SK-N-SH (cell line): ENCODE data around the gene MED22. TPM values are rescaled to one million over a fixed set of nuclear protein-coding genes. Genes with fewer than 3 reads are reported as not detected.
A peak's percentile ranks its signal among the peaks of the same experiment; 100 is the strongest.
"Not testable (repeated sequence)": the region's sequence is repeated elsewhere in the genome, so short reads cannot be mapped to it uniquely, and the experiment has no call there.

ENCODE experiments used
- CTCF ChIA-PET: fragments of 300-600, 350-600 bp; formaldehyde crosslinking; extraction: SDS; loops from one replicate; lab custom pipeline; 2021; lab: Yijun Ruan, JAX
- POLR2A ChIA-PET: fragments of 350-600 bp; sonication (Branson Sonifier 250); formaldehyde crosslinking; extraction: SDS; loops from one replicate; lab custom pipeline; 2020; ENCODE audit warnings: antibody characterized with exemption, inconsistent platforms; lab: Yijun Ruan, JAX
- DNase-seq: peaks from one replicate; pipeline ENCODE4 v3.0.0; 2012
- H2AFZ ChIP-seq: fragments of 200-600 bp; sonication (generic); 2 replicates; pipeline ENCODE4 v1.8.1; 2016; ENCODE audit warnings: antibody characterized with exemption, mild to moderate bottlenecking, low read depth
- H3F3A ChIP-seq: fragments of 200-600 bp; sonication (generic); replicated peaks from 2 replicates; pipeline ENCODE3; 2016; ENCODE audit warnings: antibody characterized with exemption, mild to moderate bottlenecking; ENCODE audit not compliant: insufficient read depth
- H3K27ac ChIP-seq, 2 experiments: fragments of 200-500 bp in 1 of 2; fragments of 200-600 bp in 1 of 2; sonication (Bioruptor generic) in 1 of 2; sonication (generic), shearing (Covaris generic) in 1 of 2; 2 replicates each; pipeline versions ENCODE4 v1.5.1 to v1.6.1; 2014 to 2016; ENCODE audit warnings: low read depth in 2 of 2, inconsistent platforms in 1 of 2, low read length in 1 of 2, mild to moderate bottlenecking in 1 of 2, mixed read lengths in 1 of 2
- H3K27me3 ChIP-seq: fragments of 200-600 bp; sonication (generic), shearing (Covaris generic); 2 replicates; pipeline ENCODE4 v1.6.1; 2016; ENCODE audit warnings: mixed run types; ENCODE audit not compliant: insufficient read depth
- H3K36me3 ChIP-seq, 2 experiments: fragments of 200-500 bp in 1 of 2; fragments of 200-600 bp in 1 of 2; sonication (Bioruptor generic) in 1 of 2; sonication (generic) in 1 of 2; replicated peaks in 1 of 2; 2 replicates each; pipeline versions ENCODE3 to v1.5.1; 2014 to 2016; ENCODE audit warnings: low read length in 1 of 2, mild to moderate bottlenecking in 1 of 2; ENCODE audit not compliant: insufficient read depth in 2 of 2, control insufficient read depth in 1 of 2
- H3K4me1 ChIP-seq, 2 experiments: fragments of 200-500 bp in 1 of 2; fragments of 200-600 bp in 1 of 2; sonication (Bioruptor generic) in 1 of 2; sonication (generic), shearing (Covaris generic) in 1 of 2; 2 replicates each; pipeline versions ENCODE4 v1.5.1 to v1.6.1; 2014 to 2016; ENCODE audit warnings: low read depth in 1 of 2, low read length in 1 of 2, mixed run types in 1 of 2; ENCODE audit not compliant: insufficient read depth in 2 of 2, control insufficient read depth in 1 of 2
- H3K4me2 ChIP-seq: fragments of 200-600 bp; sonication (generic), shearing (Covaris generic); 2 replicates; pipeline ENCODE4 v1.6.1; 2017; ENCODE audit warnings: mixed run types
- H3K4me3 ChIP-seq, 2 experiments: fragments of 200-500 bp in 1 of 2; fragments of 200-600 bp in 1 of 2; sonication (Bioruptor generic) in 1 of 2; sonication (generic), shearing (Covaris generic) in 1 of 2; 2 replicates each; pipeline versions ENCODE4 v1.5.1 to v1.8.1; 2014 to 2016; ENCODE audit warnings: low read depth in 2 of 2, inconsistent platforms in 1 of 2, low read length in 1 of 2, mild to moderate bottlenecking in 1 of 2, mixed read lengths in 1 of 2, moderate library complexity in 1 of 2
- H3K79me2 ChIP-seq: fragments of 200-600 bp; sonication (generic); 2 replicates; pipeline ENCODE4 v1.8.1; 2017; ENCODE audit warnings: mild to moderate bottlenecking; ENCODE audit not compliant: insufficient read depth
- H3K9ac ChIP-seq: fragments of 200-600 bp; sonication (generic); 2 replicates; pipeline ENCODE4 v1.6.1; 2017; ENCODE audit warnings: mixed run types
- H3K9me2 ChIP-seq: fragments of 200-600 bp; sonication (generic); 2 replicates; pipeline ENCODE4 v1.6.1; 2017; ENCODE audit warnings: mixed run types
- H3K9me3 ChIP-seq: fragments of 200-600 bp; sonication (generic); 2 replicates; pipeline ENCODE4 v1.6.1; 2017; ENCODE audit warnings: mixed run types, mild to moderate bottlenecking, moderate library complexity
- H4K20me1 ChIP-seq: fragments of 200-600 bp; sonication (generic); 2 replicates; pipeline ENCODE4 v1.6.1; 2017; ENCODE audit warnings: mild to moderate bottlenecking, mixed run types; ENCODE audit not compliant: insufficient read depth
- EP300 ChIP-seq, 2 experiments: IDR thresholded peaks; 2 replicates each; pipeline versions ENCODE4 v1.4.0 to v1.6.1; 2012; ENCODE audit warnings: borderline replicate concordance in 1 of 2, low read depth in 1 of 2, low read length in 1 of 2
- POLR2AphosphoS5 ChIP-seq: IDR thresholded peaks from 2 replicates; pipeline ENCODE4 v1.6.1; 2012; ENCODE audit warnings: low read depth, low read length
- RAD21 ChIP-seq: IDR thresholded peaks from 2 replicates; pipeline ENCODE4 v1.6.1; 2012; ENCODE audit warnings: mild to moderate bottlenecking, low read length
- RCOR1 ChIP-seq: fragments of 150-350 bp; IDR thresholded peaks from 2 replicates; pipeline ENCODE4 v1.6.1; 2017; ENCODE audit warnings: antibody characterized with exemption, low read length
- RXRA ChIP-seq: IDR thresholded peaks from 2 replicates; pipeline ENCODE4 v1.4.0; 2012; ENCODE audit warnings: low read depth, mild to moderate bottlenecking, borderline replicate concordance
- SMC3 ChIP-seq: IDR thresholded peaks from 2 replicates; pipeline ENCODE4 v1.6.1; 2012; ENCODE audit warnings: low read depth, low read length, improper control_type of control experiment
- TCF12 ChIP-seq: IDR thresholded peaks from 2 replicates; pipeline ENCODE4 v1.4.0; 2012
- WGBS: methylation state at CpG from one replicate; pipeline ENCODE4 v1.1.6; 2017; ENCODE audit warnings: low lambda C conversion rate; 5-methylcytosine and 5-hydroxymethylcytosine counted together
- polyA plus RNA-seq, 3 experiments: library from polyadenylated mRNA; depleted of rRNA; stranded (reverse); fragments of >200 nt; gene quantifications; 2 replicates each; pipeline ENCODE4 v1.2.3, GENCODE V29; 2012
- TF ChIP-seq, protein P1 (sequence below): fragments of 200-600 bp; sonication (generic); IDR thresholded peaks from 2 replicates; pipeline ENCODE4 v1.6.1; 2017; ENCODE audit warnings: antibody characterized with exemption, mild to moderate bottlenecking, moderate library complexity
- TF ChIP-seq, protein P2 (sequence below): IDR thresholded peaks from 2 replicates; pipeline ENCODE4 v1.4.0; 2012; ENCODE audit warnings: low read depth, borderline replicate concordance
- TF ChIP-seq, protein P3 (sequence below): IDR thresholded peaks from 2 replicates; pipeline ENCODE4 v1.4.0; 2012; ENCODE audit warnings: low read depth, borderline replicate concordance

The MED22 gene
- polyA plus RNA-seq, 1 of the 3 experiments (the other 2 are of a cell fraction): 27.9 TPM

DNA sequence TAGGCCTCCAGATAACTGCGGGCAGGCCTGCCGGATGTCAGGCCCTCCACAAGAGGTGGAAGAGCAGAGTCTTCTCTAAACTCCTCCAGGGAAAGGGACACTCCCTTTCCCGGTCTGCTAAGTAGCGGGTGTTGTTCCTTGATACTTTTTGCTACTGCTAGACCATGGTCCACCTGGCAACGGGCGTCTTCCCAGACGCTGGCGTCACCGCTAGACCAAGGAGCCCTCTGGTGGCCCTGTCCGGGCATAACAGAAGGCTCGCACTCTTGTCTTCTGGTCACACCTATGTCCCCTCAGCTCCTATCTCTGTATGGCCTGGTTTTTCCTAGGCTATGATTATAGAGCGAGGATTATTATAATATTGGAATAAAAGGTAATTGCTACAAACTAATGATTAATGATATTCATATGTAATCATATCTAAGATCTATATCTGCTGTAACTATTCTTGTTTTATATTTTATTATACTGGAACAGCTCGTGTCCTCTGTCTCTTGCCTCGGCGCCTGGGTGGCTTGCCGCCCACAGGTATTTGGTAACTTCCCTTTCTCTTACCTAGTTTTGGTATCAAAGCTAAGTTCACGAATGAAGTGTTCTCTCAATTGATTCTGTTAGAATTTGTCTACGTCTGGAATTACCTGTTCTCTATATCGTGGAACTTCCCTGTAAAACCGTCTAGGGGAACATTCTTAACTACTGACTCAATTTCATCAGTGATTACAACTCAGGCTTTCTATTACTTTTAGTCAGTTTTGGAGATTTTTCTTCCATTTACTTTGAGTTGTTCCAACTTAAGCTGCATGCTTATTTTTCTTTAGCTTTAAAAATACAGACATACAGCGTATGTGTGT, 18.4 kb downstream of the MED22 start:
- TF ChIP-seq, protein P1, sequence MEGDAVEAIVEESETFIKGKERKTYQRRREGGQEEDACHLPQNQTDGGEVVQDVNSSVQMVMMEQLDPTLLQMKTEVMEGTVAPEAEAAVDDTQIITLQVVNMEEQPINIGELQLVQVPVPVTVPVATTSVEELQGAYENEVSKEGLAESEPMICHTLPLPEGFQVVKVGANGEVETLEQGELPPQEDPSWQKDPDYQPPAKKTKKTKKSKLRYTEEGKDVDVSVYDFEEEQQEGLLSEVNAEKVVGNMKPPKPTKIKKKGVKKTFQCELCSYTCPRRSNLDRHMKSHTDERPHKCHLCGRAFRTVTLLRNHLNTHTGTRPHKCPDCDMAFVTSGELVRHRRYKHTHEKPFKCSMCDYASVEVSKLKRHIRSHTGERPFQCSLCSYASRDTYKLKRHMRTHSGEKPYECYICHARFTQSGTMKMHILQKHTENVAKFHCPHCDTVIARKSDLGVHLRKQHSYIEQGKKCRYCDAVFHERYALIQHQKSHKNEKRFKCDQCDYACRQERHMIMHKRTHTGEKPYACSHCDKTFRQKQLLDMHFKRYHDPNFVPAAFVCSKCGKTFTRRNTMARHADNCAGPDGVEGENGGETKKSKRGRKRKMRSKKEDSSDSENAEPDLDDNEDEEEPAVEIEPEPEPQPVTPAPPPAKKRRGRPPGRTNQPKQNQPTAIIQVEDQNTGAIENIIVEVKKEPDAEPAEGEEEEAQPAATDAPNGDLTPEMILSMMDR: peak; percentile 64
- TF ChIP-seq RAD21 (peak; percentile 57), POLR2AphosphoS5 (0 out of 2 replicates have a peak, but pooled peaks have one; percentile 15), SMC3 (0 out of 2 replicates have a peak, but pooled peaks have one; percentile 31)
- TF ChIP-seq, all 33 proteins: peak for 4; not testable (repeated sequence) for 29
- not testable (repeated sequence) for H3K4me2 ChIP-seq, H2AFZ ChIP-seq, H3K9ac ChIP-seq, DNase-seq, H3K9me3 ChIP-seq, H3K4me1 ChIP-seq, H3K27me3 ChIP-seq, H3K9me2 ChIP-seq, H3K27ac ChIP-seq, H3K4me3 ChIP-seq, H4K20me1 ChIP-seq
- CTCF ChIA-PET: interaction anchor here (0.6 to 3.3 kb wide), 17 partner anchors 9 to 226 kb away, joined by 3 to 47 read pairs (median 4); no protein-coding TSS in a partner anchor
- POLR2A ChIA-PET: interaction anchor here (1.2 kb wide), 1 partner anchor 142 kb away, joined by 6 read pairs; no protein-coding TSS in a partner anchor
- Histone ChIP-seq H3K36me3 (peaks cover 36 to 45% of the 10 kb centered on the region in 2 experiments), H3F3A (peaks cover 15% of the 10 kb centered on the region), H3K79me2 (peaks cover 14% of the 10 kb centered on the region)
- WGBS: 57% methylated on average over 19 of the region's 21 CpGs

DNA sequence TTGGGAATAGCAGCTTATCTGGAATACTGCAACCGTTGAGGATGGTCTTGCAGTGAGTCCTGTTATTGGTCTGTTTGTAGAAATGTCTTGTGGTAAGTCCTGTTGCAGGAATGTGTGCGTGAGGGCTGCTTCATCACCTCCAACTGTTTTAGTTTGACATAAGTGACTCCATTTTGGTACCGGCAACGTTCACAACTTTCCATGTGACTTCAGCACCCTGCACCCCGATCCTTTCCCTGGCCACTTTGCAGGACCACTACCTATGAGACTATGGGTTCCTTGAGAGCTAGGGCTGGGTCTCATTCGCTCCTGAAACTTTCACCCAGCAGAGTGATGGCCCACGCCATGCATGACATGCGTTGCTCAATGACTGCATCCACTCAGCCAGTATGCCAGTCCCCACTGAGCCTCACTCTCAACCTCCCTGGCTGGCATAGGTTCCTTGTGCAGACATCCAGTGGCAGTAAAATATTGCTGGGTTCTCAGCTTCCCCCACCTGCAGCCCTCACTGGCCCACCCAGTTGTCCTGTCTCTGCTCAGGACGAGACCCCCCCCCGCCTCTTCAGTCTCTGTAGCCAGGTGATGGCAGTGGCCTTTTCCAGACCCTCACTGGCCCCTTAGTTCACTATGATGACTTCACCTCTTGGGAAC, 20.0 kb downstream of the MED22 start:
- DNase-seq: no peak
- Histone ChIP-seq H3K9me2 (no peaks in the 10 kb centered on the region), H3K27me3 (no peaks in the 10 kb centered on the region), H3K4me3 (no peak overlapping the region), H3K4me1 (no peaks in the 10 kb centered on the region), H3K9ac (no peak overlapping the region), H3K9me3 (no peaks in the 10 kb centered on the region), H3K4me2 (no peak overlapping the region), H3K27ac (no peak overlapping the region), H3K79me2 (no peaks in the 10 kb centered on the region), H3K36me3 (peaks cover 21 to 29% of the 10 kb centered on the region in 2 experiments), H2AFZ (no peak overlapping the region), H3F3A (peaks cover 15% of the 10 kb centered on the region), H4K20me1 (0 out of 2 replicates have a peak, but pooled peaks cover 7% of the 10 kb centered on the region)
- TF ChIP-seq, protein P1: no peak
- TF ChIP-seq RCOR1 (no peak), RXRA (no peak), EP300 (IDR thresholded peaks at IDR 0.05; ENCODE audit: borderline replicate concordance in 1 of 2, low read depth in 1 of 2, low read length in 1 of 2) (no peak), TCF12 (no peak)
- TF ChIP-seq, protein P2, sequence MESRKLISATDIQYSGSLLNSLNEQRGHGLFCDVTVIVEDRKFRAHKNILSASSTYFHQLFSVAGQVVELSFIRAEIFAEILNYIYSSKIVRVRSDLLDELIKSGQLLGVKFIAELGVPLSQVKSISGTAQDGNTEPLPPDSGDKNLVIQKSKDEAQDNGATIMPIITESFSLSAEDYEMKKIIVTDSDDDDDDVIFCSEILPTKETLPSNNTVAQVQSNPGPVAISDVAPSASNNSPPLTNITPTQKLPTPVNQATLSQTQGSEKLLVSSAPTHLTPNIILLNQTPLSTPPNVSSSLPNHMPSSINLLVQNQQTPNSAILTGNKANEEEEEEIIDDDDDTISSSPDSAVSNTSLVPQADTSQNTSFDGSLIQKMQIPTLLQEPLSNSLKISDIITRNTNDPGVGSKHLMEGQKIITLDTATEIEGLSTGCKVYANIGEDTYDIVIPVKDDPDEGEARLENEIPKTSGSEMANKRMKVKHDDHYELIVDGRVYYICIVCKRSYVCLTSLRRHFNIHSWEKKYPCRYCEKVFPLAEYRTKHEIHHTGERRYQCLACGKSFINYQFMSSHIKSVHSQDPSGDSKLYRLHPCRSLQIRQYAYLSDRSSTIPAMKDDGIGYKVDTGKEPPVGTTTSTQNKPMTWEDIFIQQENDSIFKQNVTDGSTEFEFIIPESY: no peak
- TF ChIP-seq, protein P3, sequence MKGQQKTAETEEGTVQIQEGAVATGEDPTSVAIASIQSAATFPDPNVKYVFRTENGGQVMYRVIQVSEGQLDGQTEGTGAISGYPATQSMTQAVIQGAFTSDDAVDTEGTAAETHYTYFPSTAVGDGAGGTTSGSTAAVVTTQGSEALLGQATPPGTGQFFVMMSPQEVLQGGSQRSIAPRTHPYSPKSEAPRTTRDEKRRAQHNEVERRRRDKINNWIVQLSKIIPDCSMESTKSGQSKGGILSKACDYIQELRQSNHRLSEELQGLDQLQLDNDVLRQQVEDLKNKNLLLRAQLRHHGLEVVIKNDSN: no peak
- ChIA-PET POLR2A (no interaction called here), CTCF (interaction anchor here (0.5 to 3.3 kb wide), 3 partner anchors 141 to 150 kb away, joined by 3 to 47 read pairs (median 3); no protein-coding TSS in a partner anchor)
- WGBS: 91% methylated on average over 9 of the region's 10 CpGs

DNA sequence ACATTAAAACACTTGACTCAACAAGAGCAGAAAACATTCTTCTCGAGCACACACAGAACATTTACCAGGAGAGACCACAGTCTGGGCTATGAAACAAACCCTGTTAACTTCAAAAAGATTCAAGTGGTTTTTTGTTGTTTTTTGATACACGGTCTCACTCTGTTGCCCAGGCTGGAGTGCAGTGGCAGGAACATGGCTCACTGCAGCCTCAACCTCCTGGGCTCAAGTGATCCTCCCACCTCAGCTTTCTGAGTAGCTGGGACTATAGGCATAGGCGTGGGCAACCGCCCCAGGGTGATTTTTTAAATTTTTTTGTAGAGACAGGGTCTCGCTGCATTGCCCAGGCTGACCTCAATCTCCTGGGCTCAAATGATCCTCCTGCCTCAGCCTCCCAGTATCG, 20.9 kb downstream of the MED22 start:
- H3K9me3 ChIP-seq, POLR2A ChIA-PET, H3K79me2 ChIP-seq, H3K4me2 ChIP-seq, H3K9me2 ChIP-seq, H4K20me1 ChIP-seq, H3K27ac ChIP-seq, H3K4me3 ChIP-seq, H2AFZ ChIP-seq, H3K27me3 ChIP-seq, DNase-seq, H3K9ac ChIP-seq, H3K4me1 ChIP-seq: not testable (repeated sequence)
- WGBS: 96% methylated on average over 6 of the region's 6 CpGs
- peaks cover 15% of the 10 kb centered on the region for H3F3A ChIP-seq
- CTCF ChIA-PET: interaction anchor here (0.6 to 2.2 kb wide), 2 partner anchors 141 to 145 kb away, joined by 3 to 16 read pairs; no protein-coding TSS in a partner anchor
- peaks cover 12 to 20% of the 10 kb centered on the region in 2 experiments for H3K36me3 ChIP-seq
